ENCODE results near the gene LPAR1.

LPAR1 gene

DNA sequence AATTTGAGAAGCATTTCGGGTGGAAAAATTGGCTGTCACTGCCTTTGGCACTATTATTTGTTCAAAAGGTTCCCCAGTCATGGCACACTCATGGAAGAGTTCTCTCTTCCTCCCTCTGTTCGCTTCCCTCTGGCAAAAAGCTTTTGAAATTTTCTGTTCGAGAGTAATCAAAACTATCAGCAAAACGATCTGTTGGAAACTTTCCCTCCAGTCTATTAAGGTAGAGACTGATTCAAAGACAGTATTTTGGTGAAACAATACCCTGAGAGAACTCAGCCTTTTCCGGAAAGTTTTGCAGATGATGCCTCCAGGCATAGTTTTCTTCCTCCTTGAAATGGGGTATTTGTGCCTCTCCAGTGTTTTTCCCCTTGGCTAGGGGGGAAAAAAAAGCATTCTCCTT is 3.6 kb upstream of the LPAR1 start:
- Histone ChIP-seq H3K4me3 (no peak overlapping the region), H3K4me2 (no peak overlapping the region), H3K9ac (no peak overlapping the region), H3K27me3 (peaks cover 28 to 39% (median 29%) of the 10 kb centered on the region in 11 experiments), H3K27ac (no peak overlapping the region), H3K9me3 (replicated peaks in 1 of 11) (peaks cover 9 to 20% (median 12%) of the 10 kb centered on the region in 11 experiments; a peak in 21 of 22 replicates), H3K36me3 (no peaks in the 10 kb centered on the region), H4K20me1 (0 out of 22 replicates have a peak, but pooled peaks cover 0 to 7% (median 0%) of the 10 kb centered on the region in 11 experiments), H3K4me1 (peaks cover 0 to 13% (median 9%) of the 10 kb centered on the region in 10 experiments; a peak in 15 of 20 replicates)
- no peak for TF ChIP-seq Cebpa-rat (IDR thresholded peaks at IDR 0.05)

DNA sequence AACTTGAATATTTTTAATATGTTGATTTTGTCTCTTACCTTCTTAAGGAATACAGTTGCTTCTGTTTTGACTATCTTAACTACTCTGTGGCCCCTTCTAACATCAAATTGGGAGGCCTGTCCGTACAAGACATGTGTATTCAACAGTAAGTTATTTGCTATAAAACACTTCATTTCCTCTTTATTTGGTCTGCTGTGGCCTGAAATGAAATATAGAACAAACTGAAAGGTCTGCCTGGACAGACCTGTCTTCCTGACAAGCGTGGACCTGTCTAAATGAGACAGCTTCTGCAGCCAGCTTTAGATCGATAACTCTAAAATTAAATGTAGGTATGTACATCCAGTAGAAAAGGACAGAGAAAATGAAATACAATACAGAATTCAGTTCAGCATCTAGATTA is 2.2 kb upstream of the LPAR1 start:
- Histone ChIP-seq H3K27ac (no peak overlapping the region), H4K20me1 (0 out of 22 replicates have a peak, but pooled peaks cover 0 to 7% (median 0%) of the 10 kb centered on the region in 11 experiments), H3K4me1 (peaks cover 0 to 13% (median 9%) of the 10 kb centered on the region in 10 experiments; a peak in 15 of 20 replicates), H3K27me3 (peaks cover 39 to 51% (median 42%) of the 10 kb centered on the region in 11 experiments), H3K9me3 (replicated peaks in 1 of 11) (peaks cover 8 to 11% (median 9%) of the 10 kb centered on the region in 11 experiments; a peak in 21 of 22 replicates), H3K4me3 (no peak overlapping the region), H3K36me3 (no peaks in the 10 kb centered on the region), H3K9ac (no peak overlapping the region), H3K4me2 (no peak overlapping the region)
- no peak for TF ChIP-seq Cebpa-rat (IDR thresholded peaks at IDR 0.05)

DNA sequence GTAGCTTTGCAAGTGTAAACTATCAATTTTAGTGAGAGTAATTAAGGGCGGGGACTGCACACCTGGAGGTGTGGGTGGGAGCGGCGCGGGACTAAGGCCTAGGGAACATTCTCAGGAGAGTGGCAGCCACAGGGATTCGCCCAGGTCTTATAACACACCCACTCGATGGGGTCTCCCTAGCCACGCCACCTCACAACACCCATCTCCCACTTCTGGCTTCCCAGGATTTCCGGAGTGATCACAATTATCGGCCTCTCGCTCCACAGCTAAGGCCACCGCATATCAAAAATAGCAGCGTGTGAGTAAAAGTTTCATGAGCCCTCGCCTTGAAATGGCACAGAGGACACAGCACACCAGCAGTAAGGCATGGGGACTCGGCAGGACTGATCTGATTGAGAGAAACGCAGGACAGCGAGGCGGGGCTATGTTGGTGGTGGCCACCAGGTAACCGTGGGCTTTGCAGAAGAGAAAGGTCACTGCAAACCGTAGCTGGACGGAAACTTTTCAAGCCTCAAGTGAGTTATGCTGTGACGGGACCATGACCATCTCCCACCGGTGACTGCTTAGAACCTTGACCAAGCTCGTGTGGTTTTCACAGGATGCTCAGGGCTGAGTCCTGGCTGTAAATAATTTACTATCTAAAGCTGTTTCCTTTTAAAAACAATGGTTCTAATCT is 1.1 kb upstream of the LPAR1 start:
- H3K27me3 ChIP-seq = peaks cover 39 to 53% (median 43%) of the 10 kb centered on the region in 11 experiments
- H3K9me3 ChIP-seq (replicated peaks in 1 of 11) = no peaks in the 10 kb centered on the region; a peak in 1 of 22 replicates
- H3K4me3 ChIP-seq = no peak overlapping the region
- no peaks in the 10 kb centered on the region for H3K36me3 ChIP-seq
- H3K4me2 ChIP-seq = no peak overlapping the region
- H4K20me1 ChIP-seq = 0 out of 22 replicates have a peak, but pooled peaks cover 0 to 7% (median 0%) of the 10 kb centered on the region in 11 experiments
- H3K27ac ChIP-seq = no peak overlapping the region
- TF ChIP-seq Cebpa-rat (IDR thresholded peaks at IDR 0.05) = no peak
- peaks cover 3 to 19% (median 9%) of the 10 kb centered on the region in 10 experiments; a peak in 16 of 20 replicates for H3K4me1 ChIP-seq
- H3K9ac ChIP-seq = no peak overlapping the region

DNA sequence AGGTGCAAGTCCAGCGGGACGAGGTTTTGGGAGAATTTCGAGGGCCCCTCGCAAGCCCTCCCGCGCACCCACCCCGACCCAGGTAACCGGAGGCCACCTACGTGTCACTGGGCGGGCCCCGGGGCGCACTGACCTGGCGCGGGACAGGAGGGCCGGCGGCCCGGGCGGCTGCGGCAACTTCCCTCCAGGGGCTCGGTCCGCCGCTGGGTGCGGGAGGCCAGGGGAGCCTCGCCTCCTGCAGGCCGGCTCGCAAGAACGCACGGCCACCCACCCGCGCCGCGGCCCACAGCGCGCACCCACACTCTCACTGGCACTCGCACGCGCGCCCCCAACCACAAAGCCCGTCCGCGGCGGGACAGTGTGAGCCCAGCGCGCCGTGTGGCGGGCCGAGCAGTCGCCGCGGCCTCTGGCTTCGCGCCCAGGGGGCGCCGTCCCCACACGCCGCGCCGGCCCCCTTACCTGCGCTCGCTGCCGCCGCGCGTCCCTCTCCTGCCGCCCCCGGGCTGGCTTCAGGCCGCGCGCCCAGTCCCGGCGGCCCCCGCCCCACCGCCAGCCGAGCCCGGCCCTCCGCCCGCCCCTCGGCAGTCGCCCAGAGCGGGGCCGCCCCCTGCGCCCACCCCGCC is 451 bp downstream of the LPAR1 start:
- Histone ChIP-seq H3K9ac (peak overlapping the region; percentile 23 to 73 (median 54); a peak in 20 of 22 replicates), H3K27ac (peak overlapping the region in 2 of 11 experiments; percentile 9 to 26; a peak in 3 of 22 replicates)

DNA sequence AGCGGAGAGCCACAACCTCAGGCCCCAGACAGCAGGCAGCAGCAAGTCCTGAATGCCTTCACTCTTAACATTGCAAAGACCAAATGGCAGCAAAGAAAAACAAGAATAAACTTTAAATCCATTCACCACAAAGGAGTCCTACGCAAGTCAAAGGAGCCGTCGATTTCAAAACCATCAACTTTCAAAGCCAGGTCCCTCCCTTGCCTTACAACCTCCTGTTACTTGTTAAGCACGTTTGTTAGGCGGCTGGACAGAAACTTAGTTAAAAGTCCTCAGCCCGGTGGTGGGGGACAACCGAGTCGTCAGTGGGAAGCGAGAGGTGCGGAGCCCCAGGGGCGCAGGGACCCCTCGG is 938 bp downstream of the LPAR1 start:
- peak overlapping the region; percentile 54 to 72 (median 62) for H3K4me3 ChIP-seq
- 0 out of 22 replicates have a peak, but pooled peaks cover 0 to 7% (median 0%) of the 10 kb centered on the region in 11 experiments for H4K20me1 ChIP-seq
- peaks cover 39 to 60% (median 43%) of the 10 kb centered on the region in 11 experiments for H3K27me3 ChIP-seq
- peak overlapping the region in 10 of 11 experiments; percentile 23 to 73 (median 60); a peak in 11 of 22 replicates for H3K9ac ChIP-seq
- no peak overlapping the region for H3K27ac ChIP-seq
- TF ChIP-seq Cebpa-rat (IDR thresholded peaks at IDR 0.05) = no peak
- H3K4me1 ChIP-seq = peaks cover 3 to 19% (median 9%) of the 10 kb centered on the region in 10 experiments; a peak in 16 of 20 replicates
- peak overlapping the region; percentile 88 to 98 (median 94) for H3K4me2 ChIP-seq
- no peaks in the 10 kb centered on the region; a peak in 1 of 22 replicates for H3K9me3 ChIP-seq (replicated peaks in 1 of 11)
- H3K36me3 ChIP-seq = no peaks in the 10 kb centered on the region

More for the DNA sequence above, 451 bp downstream of the LPAR1 start:
- H4K20me1 ChIP-seq = 0 out of 22 replicates have a peak, but pooled peaks cover 0 to 7% (median 0%) of the 10 kb centered on the region in 11 experiments
- H3K4me1 ChIP-seq = peaks cover 3 to 19% (median 9%) of the 10 kb centered on the region in 10 experiments; a peak in 16 of 20 replicates
- H3K4me2 ChIP-seq = peak overlapping the region; percentile 88 to 98 (median 94)
- H3K27me3 ChIP-seq = peaks cover 39 to 60% (median 43%) of the 10 kb centered on the region in 11 experiments
- H3K36me3 ChIP-seq = no peaks in the 10 kb centered on the region
- H3K4me3 ChIP-seq = peak overlapping the region; percentile 54 to 72 (median 62)
- H3K9me3 ChIP-seq (replicated peaks in 1 of 11) = no peaks in the 10 kb centered on the region; a peak in 1 of 22 replicates
- TF ChIP-seq Cebpa-rat (IDR thresholded peaks at IDR 0.05) = no peak

DNA sequence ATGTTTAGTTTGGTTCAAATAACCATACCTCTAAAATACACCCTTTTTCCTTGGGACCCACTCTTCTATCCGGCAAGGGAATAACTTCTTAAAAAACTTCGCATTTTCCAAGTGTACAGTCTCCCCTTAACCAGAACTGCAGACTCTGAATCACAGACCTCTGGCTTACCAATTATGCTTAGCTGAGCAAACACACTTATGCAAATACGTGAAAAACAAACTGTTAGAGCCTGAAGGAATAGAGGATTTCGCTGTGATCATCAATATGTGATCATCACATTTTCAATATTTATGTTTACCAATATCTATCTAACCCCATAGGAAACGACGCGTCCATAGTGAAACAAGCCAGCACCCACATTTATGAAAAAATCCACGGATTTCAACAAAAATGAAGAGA is 1.3 kb downstream of the LPAR1 start:
- TF ChIP-seq Cebpa-rat (IDR thresholded peaks at IDR 0.05) = no peak
- Histone ChIP-seq H3K9ac (no peak overlapping the region), H3K4me3 (peak overlapping the region in 1 of 10 experiments; percentile 72; a peak in 1 of 20 replicates), H3K36me3 (no peaks in the 10 kb centered on the region), H3K4me1 (peaks cover 3 to 19% (median 9%) of the 10 kb centered on the region in 10 experiments; a peak in 16 of 20 replicates), H3K27me3 (peaks cover 39 to 60% (median 43%) of the 10 kb centered on the region in 11 experiments), H4K20me1 (0 out of 22 replicates have a peak, but pooled peaks cover 0 to 7% (median 0%) of the 10 kb centered on the region in 11 experiments), H3K27ac (no peak overlapping the region), H3K4me2 (peak overlapping the region in 7 of 11 experiments; percentile 92 to 98 (median 94); a peak in 11 of 22 replicates), H3K9me3 (replicated peaks in 1 of 11) (no peaks in the 10 kb centered on the region; a peak in 1 of 22 replicates)

DNA sequence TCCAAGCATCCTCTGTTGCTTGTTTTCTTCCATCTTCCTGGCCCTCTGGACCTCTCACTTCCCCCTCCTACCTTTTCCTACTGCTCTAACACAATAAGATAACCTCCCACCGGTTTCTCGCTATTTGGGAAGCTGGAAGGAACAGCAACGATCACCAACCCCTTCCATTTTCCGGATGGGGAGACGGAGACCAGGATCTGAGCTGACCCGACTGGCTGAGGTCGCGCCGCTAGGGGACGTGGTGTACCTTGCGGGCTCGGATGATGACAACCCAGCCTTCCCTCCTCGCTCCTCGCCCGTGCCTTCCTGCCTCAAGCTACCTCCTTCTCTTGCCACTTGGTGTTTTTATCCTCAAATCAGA is 1.9 kb downstream of the LPAR1 start:
- Histone ChIP-seq H3K4me2 (no peak overlapping the region; a peak in 1 of 22 replicates), H3K9me3 (replicated peaks in 1 of 11) (no peaks in the 10 kb centered on the region; a peak in 1 of 22 replicates), H3K4me1 (peaks cover 3 to 19% (median 9%) of the 10 kb centered on the region in 10 experiments; a peak in 16 of 20 replicates), H4K20me1 (0 out of 22 replicates have a peak, but pooled peaks cover 0 to 7% (median 0%) of the 10 kb centered on the region in 11 experiments), H3K36me3 (no peaks in the 10 kb centered on the region), H3K4me3 (no peak overlapping the region), H3K27ac (no peak overlapping the region), H3K9ac (no peak overlapping the region), H3K27me3 (peaks cover 39 to 60% (median 43%) of the 10 kb centered on the region in 11 experiments)
- no peak for TF ChIP-seq Cebpa-rat (IDR thresholded peaks at IDR 0.05)

DNA sequence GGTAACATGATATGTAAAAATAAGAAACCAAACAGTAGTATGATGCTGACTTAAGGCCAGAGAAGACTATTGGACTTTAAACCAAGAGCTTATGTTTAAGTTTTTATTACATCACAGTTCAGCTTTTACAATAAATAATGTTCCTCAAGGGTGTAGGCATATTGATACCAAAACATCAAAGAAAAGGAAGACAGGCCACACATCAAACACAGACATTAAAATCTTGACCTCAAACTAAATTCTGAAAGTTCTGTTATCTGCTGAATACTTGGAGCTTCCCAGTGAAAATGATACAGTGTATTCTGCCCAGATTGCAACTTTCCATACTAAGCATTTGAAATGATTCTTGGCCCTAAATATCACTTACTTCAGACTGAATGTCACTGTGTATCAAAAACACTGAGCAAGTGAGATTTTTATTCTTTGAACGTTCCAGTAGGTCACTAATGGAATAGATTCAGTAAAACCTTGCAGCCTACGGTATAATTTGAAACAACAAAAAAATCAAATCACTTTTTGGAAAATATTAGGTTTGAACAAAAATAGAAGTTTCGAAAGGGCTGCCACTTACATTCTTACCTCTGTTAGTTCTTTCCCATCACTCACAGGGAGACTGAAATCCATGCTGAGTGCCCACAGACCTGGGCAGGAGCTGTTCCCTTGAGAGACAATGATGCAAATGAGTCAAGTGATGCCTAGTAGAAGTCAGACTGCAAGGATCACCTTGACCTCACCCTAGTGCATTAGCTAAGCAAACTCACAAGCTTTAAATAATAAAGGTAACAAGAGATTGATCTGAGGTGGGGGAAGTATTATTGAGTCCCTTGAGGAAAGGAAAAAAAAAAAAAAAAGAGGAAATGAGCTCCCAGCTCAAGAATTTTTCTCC is 2.5 kb downstream of the LPAR1 start:
- no peak overlapping the region for H3K4me3 ChIP-seq

More for the DNA sequence above, 2.5 kb downstream of the LPAR1 start:
- H4K20me1 ChIP-seq = 0 out of 22 replicates have a peak, but pooled peaks cover 0 to 7% (median 0%) of the 10 kb centered on the region in 11 experiments
- no peak overlapping the region; a peak in 1 of 22 replicates for H3K4me2 ChIP-seq
- H3K9ac ChIP-seq = no peak overlapping the region
- peaks cover 3 to 19% (median 9%) of the 10 kb centered on the region in 10 experiments; a peak in 16 of 20 replicates for H3K4me1 ChIP-seq
- TF ChIP-seq Cebpa-rat (IDR thresholded peaks at IDR 0.05) = no peak
- H3K9me3 ChIP-seq (replicated peaks in 1 of 11) = no peaks in the 10 kb centered on the region; a peak in 1 of 22 replicates
- H3K27me3 ChIP-seq = peaks cover 39 to 60% (median 43%) of the 10 kb centered on the region in 11 experiments
- no peak overlapping the region for H3K27ac ChIP-seq
- no peaks in the 10 kb centered on the region for H3K36me3 ChIP-seq
